Measurements from ENCODE around the gene STK24.
"Not testable (repeated sequence)": the region's sequence is repeated elsewhere in the genome, so short reads cannot be mapped to it uniquely, and the experiment has no call there.

STK24 gene

GRCh38 chr13:98576963-98577835, at the start of gene STK24:
STK24 (minus strand) TSS chr13:98577107; CDS start chr13:98576786, 321 bp downstream.
- Mint-ChIP-seq H3K9me3 (no peaks in the 10 kb centered on the region), H3K27me3 (ENCODE audit: low read depth) (no peaks in the 10 kb centered on the region), H3K36me3 (ENCODE audit: low read depth) (no peaks in the 10 kb centered on the region), H3K4me1 (peaks cover 69% of the 10 kb centered on the region), H3K4me3 (peak within 1 kb of the TSS; percentile 93 to 99 (median 98)), H3K27ac (peak within 1 kb of the TSS; percentile 99 to 100 (median 99))
- no peak for TF ChIP-seq CTCF (IDR thresholded peaks at IDR 0.05; ENCODE audit: unreplicated experiment in 3 of 3)

GRCh38 chr13:98626298-98626935, 49.5 kb upstream of the STK24 start:
- Mint-ChIP-seq H3K36me3 (ENCODE audit: low read depth) (no peaks in the 10 kb centered on the region), H3K4me1 (peaks cover 7% of the 10 kb centered on the region), H3K27ac (no peak overlapping the region), H3K4me3 (no peak overlapping the region), H3K9me3 (no peaks in the 10 kb centered on the region), H3K27me3 (ENCODE audit: low read depth) (peaks cover 5% of the 10 kb centered on the region)
- no peak for TF ChIP-seq CTCF (IDR thresholded peaks at IDR 0.05; ENCODE audit: unreplicated experiment in 3 of 3)

- not testable (repeated sequence) for H3K4me1 Mint-ChIP-seq; H3K36me3 Mint-ChIP-seq (ENCODE audit: low read depth); H3K27ac Mint-ChIP-seq; H3K27me3 Mint-ChIP-seq (ENCODE audit: low read depth); H3K4me3 Mint-ChIP-seq; H3K9me3 Mint-ChIP-seq
Observed at GRCh38 chr13:98624589-98624988, 47.7 kb upstream of the STK24 start.

- Mint-ChIP-seq H3K27ac (no peak overlapping the region), H3K36me3 (ENCODE audit: low read depth) (no peaks in the 10 kb centered on the region), H3K9me3 (no peaks in the 10 kb centered on the region), H3K4me1 (peaks cover 7% of the 10 kb centered on the region), H3K27me3 (ENCODE audit: low read depth) (no peaks in the 10 kb centered on the region), H3K4me3 (no peak overlapping the region)
- no peak for TF ChIP-seq CTCF (IDR thresholded peaks at IDR 0.05; ENCODE audit: unreplicated experiment in 3 of 3)
Observed at GRCh38 chr13:98622931-98623331, 46.0 kb upstream of the STK24 start.

GRCh38 chr13:98619556-98619955, 42.6 kb upstream of the STK24 start:
- TF ChIP-seq CTCF (IDR thresholded peaks at IDR 0.05; ENCODE audit: unreplicated experiment in 3 of 3) = no peak
- H3K4me1 Mint-ChIP-seq = no peaks in the 10 kb centered on the region
- H3K27me3 Mint-ChIP-seq (ENCODE audit: low read depth) = no peaks in the 10 kb centered on the region
- H3K9me3 Mint-ChIP-seq = no peaks in the 10 kb centered on the region
- H3K36me3 Mint-ChIP-seq (ENCODE audit: low read depth) = no peaks in the 10 kb centered on the region
- H3K4me3 Mint-ChIP-seq = no peak overlapping the region
- H3K27ac Mint-ChIP-seq = no peak overlapping the region

GRCh38 chr13:98615595-98615994, 38.7 kb upstream of the STK24 start:
- H3K36me3 Mint-ChIP-seq (ENCODE audit: low read depth); H3K27me3 Mint-ChIP-seq (ENCODE audit: low read depth); H3K9me3 Mint-ChIP-seq; H3K4me3 Mint-ChIP-seq; H3K4me1 Mint-ChIP-seq; H3K27ac Mint-ChIP-seq: not testable (repeated sequence)

- H3K9me3 Mint-ChIP-seq = no peaks in the 10 kb centered on the region
- TF ChIP-seq CTCF (IDR thresholded peaks at IDR 0.05; ENCODE audit: unreplicated experiment in 3 of 3) = no peak
- H3K4me3 Mint-ChIP-seq = no peak overlapping the region
- no peaks in the 10 kb centered on the region for H3K36me3 Mint-ChIP-seq (ENCODE audit: low read depth)
- no peaks in the 10 kb centered on the region for H3K4me1 Mint-ChIP-seq
- peaks cover 7% of the 10 kb centered on the region for H3K27me3 Mint-ChIP-seq (ENCODE audit: low read depth)
- no peak overlapping the region for H3K27ac Mint-ChIP-seq
Observed at GRCh38 chr13:98613591-98613990, 36.7 kb upstream of the STK24 start.
